Stomach (tissue), 9 donors: ENCODE data around the gene TRABD2B. TPM values are rescaled to one million over a fixed set of nuclear protein-coding genes. Genes with fewer than 3 reads are reported as not detected.

Experiments
- DNase-seq, 2 donors: peaks; one replicate each; pipeline versions ENCODE4 v3.0.0 to v3.0.0-alpha.2; 2013 to 2019
- H3K27ac ChIP-seq, 5 donors: fragments of 200-600 bp in 4 of 5; sonication (generic) in 4 of 5; one replicate each; pipeline ENCODE4 v1.5.1; 2013 to 2019; ENCODE audit warnings: mild to moderate bottlenecking in 1 of 5, moderate library complexity in 1 of 5
- H3K27me3 ChIP-seq, 3 donors: fragments of 200-600 bp; sonication (generic); one replicate each; pipeline ENCODE4 v1.5.1; 2017 to 2019; ENCODE audit warnings: mixed run types in 1 of 3
- H3K36me3 ChIP-seq, 4 donors: fragments of 200-600 bp; sonication (generic); 1 replicate in 3 of 4; 2 replicates in 1 of 4; pipeline ENCODE4 v1.5.1; 2016 to 2019
- H3K4me1 ChIP-seq, 4 donors: fragments of 200-600 bp; sonication (generic); one replicate each; pipeline ENCODE4 v1.5.1; 2016 to 2019
- H3K4me3 ChIP-seq, 4 donors: fragments of 200-600 bp; sonication (generic) in 3 of 4; one replicate each; pipeline ENCODE4 v1.5.1; 2016 to 2019; ENCODE audit warnings: mild to moderate bottlenecking in 1 of 4
- H3K9me3 ChIP-seq, 4 donors: fragments of 200-600 bp; sonication (generic); one replicate each; pipeline ENCODE4 v1.5.1; 2016 to 2019
- EP300 ChIP-seq: sonication (generic); formaldehyde crosslinking; IDR thresholded peaks from one replicate; pipeline ENCODE4 v1.6.1; 2017; ENCODE audit warnings: antibody characterized with exemption
- POLR2A ChIP-seq, 4 donors: fragments of 450-650 bp; IDR thresholded peaks; one replicate each; pipeline ENCODE4 v1.6.1; 2016; ENCODE audit warnings: antibody characterized with exemption in 4 of 4, control low read depth in 2 of 4, mild to moderate bottlenecking in 1 of 4, moderate library complexity in 1 of 4
- POLR2AphosphoS5 ChIP-seq, 3 donors: sonication (generic); formaldehyde crosslinking; IDR thresholded peaks; one replicate each; pipeline ENCODE4 v1.6.1; 2016; ENCODE audit warnings: antibody characterized with exemption in 3 of 3
- WGBS, 5 donors: extraction: QIAGEN DNeasy Blood & Tissue Kit in 3 of 5; methylation state at CpG; one replicate each; pipeline versions ENCODE4 v1.1.5 to v1.1.7; 2013 to 2018; 5-methylcytosine and 5-hydroxymethylcytosine counted together
- intact Hi-C: fragments of 100-400 bp; cut with DNase I; formaldehyde crosslinking; loops from one replicate; pipeline ENCODE4 v1.15.1; 2023; ENCODE audit warnings: low total_unique reads
- polyA plus RNA-seq, 3 donors: library from polyadenylated mRNA; stranded (reverse); fragments of 200-250 nt; gene quantifications; one replicate each; pipeline ENCODE4 v1.2.3, GENCODE V29; 2013
- total RNA-seq, 5 donors: library from RNA; depleted of rRNA; stranded (reverse); fragments of >200 nt; gene quantifications; one replicate each; pipeline versions ENCODE4 v1.1.0 to v1.2.3, GENCODE V29; 2014 to 2016
- TF ChIP-seq, protein P1 (sequence below), 7 experiments: fragments of 450-650 bp in 4 of 7; fragments of 200-600 bp in 3 of 7; sonication (generic) in 3 of 7; IDR thresholded peaks; one replicate each; pipeline ENCODE4 v1.5.1; 2016 to 2019; ENCODE audit warnings: antibody characterized with exemption in 7 of 7, control low read depth in 2 of 7, mild to moderate bottlenecking in 1 of 7
- donor health status: healthy with polysubstance abuse.
- donor health status: Bipolar disorder and iron deficiency.
- donor health status: healthy.

Gene TRABD2B
- total and polyA plus RNA-seq, 8 donors = 0.31 to 2.0 (median 0.93) TPM; not detected in 1

DNA sequence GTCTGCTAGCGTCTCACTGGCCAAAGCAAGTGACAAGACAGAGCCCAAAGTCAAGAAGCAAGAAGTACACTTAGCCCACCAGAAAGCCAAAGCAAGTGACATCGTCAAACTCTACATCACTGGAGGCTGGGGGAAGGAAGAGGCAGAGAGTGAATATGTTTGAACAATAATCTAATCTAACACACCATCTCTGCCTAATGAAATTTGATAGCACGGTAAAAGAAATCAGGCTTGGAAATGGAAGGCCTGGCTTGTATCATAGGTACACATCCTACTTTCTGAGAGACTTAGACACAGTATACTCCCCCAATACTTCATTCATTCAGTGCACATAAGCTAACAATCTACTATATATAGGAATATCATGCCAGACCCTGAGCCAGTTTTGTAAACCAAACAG is 26.3 kb downstream of the TRABD2B start:
- WGBS, 5 donors = 80 to 86% (median 82%) methylated on average over 3 of the region's 3 CpGs
- no peak for DNase-seq
- no peak overlapping the region for H3K27ac ChIP-seq
- peaks cover 0 to 7% (median 5%) of the 10 kb centered on the region in 4 donors for H3K4me1 ChIP-seq
- H3K27me3 ChIP-seq = no peaks in the 10 kb centered on the region
- TF ChIP-seq POLR2A (IDR thresholded peaks at IDR 0.05) = no peak
- H3K9me3 ChIP-seq = no peaks in the 10 kb centered on the region
- intact Hi-C loops = no loop called here
- H3K4me3 ChIP-seq = no peak overlapping the region
- no peaks in the 10 kb centered on the region for H3K36me3 ChIP-seq

DNA sequence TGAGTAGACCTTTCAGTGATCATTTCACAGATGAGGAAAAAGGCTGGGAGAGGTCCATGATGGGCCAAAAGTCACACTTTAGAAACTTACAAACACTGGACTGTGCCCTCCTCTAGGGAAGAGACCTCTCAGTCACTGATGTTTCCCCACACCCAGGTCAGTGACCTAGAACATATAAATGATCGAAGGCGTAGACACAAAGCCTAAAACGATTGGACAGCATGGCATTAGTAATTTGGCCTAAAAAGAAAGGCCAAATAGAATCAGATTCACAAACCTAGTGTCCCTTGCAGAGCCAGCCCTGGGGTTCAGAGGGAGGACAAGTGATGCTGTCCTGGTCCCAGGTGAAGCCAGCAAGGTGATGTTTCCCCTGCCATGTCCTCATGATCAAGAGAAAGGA is 27.7 kb downstream of the TRABD2B start:
- Histone ChIP-seq H3K4me1 (peaks cover 0 to 7% (median 5%) of the 10 kb centered on the region in 4 donors), H3K27me3 (no peaks in the 10 kb centered on the region), H3K4me3 (no peak overlapping the region), H3K27ac (no peak overlapping the region), H3K9me3 (no peaks in the 10 kb centered on the region), H3K36me3 (no peaks in the 10 kb centered on the region)
- intact Hi-C loops = no loop called here
- TF ChIP-seq POLR2A (IDR thresholded peaks at IDR 0.05) = no peak
- TF ChIP-seq, protein P1, sequence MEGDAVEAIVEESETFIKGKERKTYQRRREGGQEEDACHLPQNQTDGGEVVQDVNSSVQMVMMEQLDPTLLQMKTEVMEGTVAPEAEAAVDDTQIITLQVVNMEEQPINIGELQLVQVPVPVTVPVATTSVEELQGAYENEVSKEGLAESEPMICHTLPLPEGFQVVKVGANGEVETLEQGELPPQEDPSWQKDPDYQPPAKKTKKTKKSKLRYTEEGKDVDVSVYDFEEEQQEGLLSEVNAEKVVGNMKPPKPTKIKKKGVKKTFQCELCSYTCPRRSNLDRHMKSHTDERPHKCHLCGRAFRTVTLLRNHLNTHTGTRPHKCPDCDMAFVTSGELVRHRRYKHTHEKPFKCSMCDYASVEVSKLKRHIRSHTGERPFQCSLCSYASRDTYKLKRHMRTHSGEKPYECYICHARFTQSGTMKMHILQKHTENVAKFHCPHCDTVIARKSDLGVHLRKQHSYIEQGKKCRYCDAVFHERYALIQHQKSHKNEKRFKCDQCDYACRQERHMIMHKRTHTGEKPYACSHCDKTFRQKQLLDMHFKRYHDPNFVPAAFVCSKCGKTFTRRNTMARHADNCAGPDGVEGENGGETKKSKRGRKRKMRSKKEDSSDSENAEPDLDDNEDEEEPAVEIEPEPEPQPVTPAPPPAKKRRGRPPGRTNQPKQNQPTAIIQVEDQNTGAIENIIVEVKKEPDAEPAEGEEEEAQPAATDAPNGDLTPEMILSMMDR (IDR thresholded peaks at IDR 0.05) = no peak
- no peak for TF ChIP-seq POLR2AphosphoS5 (IDR thresholded peaks at IDR 0.05)
- no peak for TF ChIP-seq EP300
- no peak for DNase-seq
- WGBS, 5 donors = 78 to 89% (median 82%) methylated on average over 3 of the region's 3 CpGs

DNA sequence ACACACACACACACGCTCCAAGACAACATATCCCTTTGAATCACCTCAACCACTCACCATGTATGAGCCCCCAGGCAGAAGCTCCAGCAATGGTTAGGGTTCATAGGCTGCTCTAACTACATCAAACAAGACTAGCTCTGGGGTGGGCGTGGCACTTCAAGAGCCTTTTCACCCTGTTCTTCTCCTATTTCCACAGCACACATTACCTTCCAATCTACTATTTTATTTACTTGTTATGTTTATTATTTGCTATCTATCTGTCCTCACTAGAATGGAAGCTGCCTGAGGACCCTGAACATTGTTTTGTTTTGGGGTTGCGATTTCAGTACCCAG is 28.7 kb downstream of the TRABD2B start:
- no peak overlapping the region for H3K4me3 ChIP-seq

DNA sequence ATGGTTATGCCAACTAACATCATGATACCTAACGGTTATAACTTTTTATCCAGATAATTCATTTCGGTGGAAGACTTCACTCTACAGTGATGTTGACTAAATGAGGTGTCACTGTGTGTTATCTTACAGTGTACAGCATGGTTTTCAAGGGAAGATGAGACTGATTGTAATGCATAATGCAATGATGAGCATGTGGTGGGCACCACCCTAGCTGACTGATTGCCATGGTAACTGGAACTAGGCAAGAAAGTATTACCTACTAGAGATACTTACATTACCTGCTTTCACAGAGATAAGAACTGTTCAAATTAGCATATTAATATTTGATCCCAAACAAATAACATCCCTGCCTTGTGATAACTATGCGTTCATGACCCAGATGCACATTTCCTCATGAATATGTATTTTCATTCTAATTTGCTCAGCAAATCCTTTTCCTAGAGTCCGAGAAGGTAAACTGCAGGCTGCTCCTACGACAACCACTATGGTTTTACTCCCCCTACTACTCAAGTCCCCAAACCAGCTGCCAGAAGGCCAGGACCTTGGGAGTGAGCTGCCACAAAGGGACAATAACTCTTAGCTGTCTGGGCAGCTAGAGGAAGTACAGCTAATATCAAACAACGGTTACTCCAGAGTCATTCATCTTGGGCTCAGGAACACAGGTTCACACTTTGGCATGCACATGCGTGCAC is 29.2 kb downstream of the TRABD2B start:
- H3K36me3 ChIP-seq = no peaks in the 10 kb centered on the region

More for the DNA sequence above, 28.7 kb downstream of the TRABD2B start:
- Histone ChIP-seq H3K36me3 (no peaks in the 10 kb centered on the region), H3K27me3 (no peaks in the 10 kb centered on the region), H3K27ac (no peak overlapping the region), H3K4me1 (peaks cover 6 to 16% (median 10%) of the 10 kb centered on the region in 4 donors), H3K9me3 (no peaks in the 10 kb centered on the region)
- TF ChIP-seq, protein P1 (IDR thresholded peaks at IDR 0.05) = no peak
- TF ChIP-seq POLR2A (IDR thresholded peaks at IDR 0.05) (no peak), POLR2AphosphoS5 (IDR thresholded peaks at IDR 0.05) (no peak), EP300 (no peak)
- 92 to 96% (median 94%) methylated on average over 3 of the region's 3 CpGs for WGBS, 5 donors
- no peak for DNase-seq
- intact Hi-C loops = no loop called here

More for the DNA sequence above, 29.2 kb downstream of the TRABD2B start:
- Histone ChIP-seq H3K27me3 (no peaks in the 10 kb centered on the region), H3K27ac (no peak overlapping the region), H3K4me1 (peaks cover 9 to 21% (median 16%) of the 10 kb centered on the region in 4 donors), H3K4me3 (no peak overlapping the region), H3K9me3 (no peaks in the 10 kb centered on the region)
- 70 to 86% (median 81%) methylated on average over 7 of the region's 7 CpGs for WGBS, 5 donors
- DNase-seq = no peak
- intact Hi-C loops = no loop called here
- TF ChIP-seq EP300 (no peak), POLR2A (IDR thresholded peaks at IDR 0.05) (no peak), POLR2AphosphoS5 (IDR thresholded peaks at IDR 0.05) (no peak)
- TF ChIP-seq, protein P1 (IDR thresholded peaks at IDR 0.05) = no peak
